GM12875 (cell line): Measurements from ENCODE around the gene ZSCAN4.
A peak's percentile ranks its signal among the peaks of the same experiment; 100 is the strongest.

Experiments used
- H3K4me3 ChIP-seq: one replicate; pipeline ENCODE4 v1.5.1; 2011; ENCODE audit warnings: low read depth, low read length, control low read depth
- CTCF ChIP-seq: IDR thresholded peaks from 2 replicates; pipeline ENCODE4 v1.5.1; 2011; ENCODE audit warnings: low read depth, mild to moderate bottlenecking, control low read depth, inconsistent platforms, low read length, moderate library complexity, borderline replicate concordance; ENCODE audit not compliant: insufficient read depth

The ZSCAN4 gene

GRCh38 chr19:57664269-57665127, 4.2 kb upstream of the ZSCAN4 start:
- no peak for TF ChIP-seq CTCF
- no peak overlapping the region for H3K4me3 ChIP-seq

- TF ChIP-seq CTCF, result no peak
- H3K4me3 ChIP-seq, result no peak overlapping the region
These were observed 3.4 kb upstream of the ZSCAN4 start for GRCh38 chr19:57665261-57665806.

DNA sequence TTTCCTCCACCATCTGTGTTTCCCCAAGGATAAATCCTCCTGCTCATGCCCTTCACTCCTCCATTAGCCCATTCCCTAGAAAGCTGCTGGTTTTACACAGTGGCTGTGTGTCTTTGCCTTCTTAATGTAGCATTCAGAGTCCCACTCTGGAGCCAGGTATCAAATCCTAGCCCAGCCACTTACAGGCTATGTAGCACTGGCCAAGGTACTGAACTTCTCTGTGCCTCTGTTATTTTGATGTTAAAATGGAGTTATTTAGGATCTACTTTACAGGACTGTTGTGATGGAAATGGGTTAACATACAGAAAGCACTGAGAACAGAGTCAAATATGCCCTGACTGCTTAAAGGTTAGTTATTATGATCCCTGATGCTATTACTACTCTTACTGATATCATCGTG, 1.5 kb upstream of the ZSCAN4 start:
- no peak overlapping the region for H3K4me3 ChIP-seq
- TF ChIP-seq CTCF, result no peak

DNA sequence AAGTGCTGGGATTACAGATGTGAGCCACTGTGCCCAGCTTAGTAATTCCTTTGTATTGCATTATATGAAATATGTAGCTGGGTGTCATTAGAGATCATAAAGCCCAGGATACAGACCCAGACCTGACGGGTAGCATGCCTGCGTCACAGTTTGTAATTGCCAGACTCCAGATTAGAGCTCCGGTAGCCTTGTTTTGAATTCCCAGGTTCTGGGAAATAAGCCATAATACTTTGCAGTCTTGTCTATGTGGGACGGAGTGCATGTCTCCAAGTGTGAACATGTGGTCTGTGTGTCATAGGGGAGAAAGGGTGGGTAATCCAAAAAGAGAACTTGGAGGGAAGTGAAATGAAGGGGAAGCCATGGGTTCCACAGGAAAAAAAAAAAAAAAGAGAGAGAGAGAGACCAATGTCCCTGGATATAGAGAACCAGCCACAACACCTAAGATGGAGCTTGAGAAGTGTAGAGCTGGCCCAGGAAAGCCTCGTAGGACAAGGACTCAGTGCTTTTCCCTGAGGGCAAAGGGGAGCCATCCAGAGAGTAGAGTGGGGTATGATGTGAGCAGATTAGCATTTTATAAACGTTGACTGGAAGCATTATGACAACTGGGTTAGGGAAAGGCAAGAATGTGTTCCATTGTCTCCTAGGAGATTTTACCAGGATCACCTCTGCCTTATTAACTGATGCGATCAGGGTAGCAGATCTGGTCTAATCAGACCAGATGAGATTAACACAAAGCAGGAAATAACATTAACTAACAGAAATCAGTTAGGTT, 2.6 kb downstream of the ZSCAN4 start:
- H3K4me3 ChIP-seq, result no peak overlapping the region
- TF ChIP-seq CTCF, result no peak

GRCh38 chr19:57672466-57672865, 3.7 kb downstream of the ZSCAN4 start:
- TF ChIP-seq CTCF, result no peak
- H3K4me3 ChIP-seq, result no peak overlapping the region

DNA sequence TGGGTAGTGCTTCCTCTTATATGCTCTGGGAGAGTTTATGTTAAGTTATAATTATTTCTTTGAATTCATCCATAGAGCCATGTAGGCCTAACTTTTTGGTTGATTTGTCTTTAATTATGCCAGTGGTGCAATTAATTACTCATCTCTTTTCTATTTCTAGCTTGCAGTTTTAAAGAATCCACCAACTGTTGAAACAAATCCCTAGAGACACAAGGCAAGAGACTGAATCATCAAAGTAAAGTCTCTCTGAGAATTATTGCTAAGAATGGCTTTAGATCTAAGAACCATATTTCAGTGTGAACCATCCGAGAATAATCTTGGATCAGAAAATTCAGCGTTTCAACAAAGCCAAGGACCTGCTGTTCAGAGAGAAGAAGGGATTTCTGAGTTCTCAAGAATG, 7.1 kb downstream of the ZSCAN4 start:
- no peak overlapping the region for H3K4me3 ChIP-seq
- no peak for TF ChIP-seq CTCF

- no peak for TF ChIP-seq CTCF
These were observed 13.6 kb downstream of the ZSCAN4 start for GRCh38 chr19:57682226-57682766.

More at GRCh38 chr19:57682226-57682766, 13.6 kb downstream of the ZSCAN4 start:
- H3K4me3 ChIP-seq, result peak overlapping the region; percentile 71
